HG03060 (cell line): ENCODE data around the gene SYNPR.

Experiments
- ATAC-seq: cut with Tn5 transposase; IDR thresholded peaks from one replicate; pipeline ENCODE4 v1.9.1; 2021; ENCODE audit warnings: low read depth, moderate number of reproducible peaks; ENCODE audit not compliant: unreplicated experiment

SYNPR gene

DNA sequence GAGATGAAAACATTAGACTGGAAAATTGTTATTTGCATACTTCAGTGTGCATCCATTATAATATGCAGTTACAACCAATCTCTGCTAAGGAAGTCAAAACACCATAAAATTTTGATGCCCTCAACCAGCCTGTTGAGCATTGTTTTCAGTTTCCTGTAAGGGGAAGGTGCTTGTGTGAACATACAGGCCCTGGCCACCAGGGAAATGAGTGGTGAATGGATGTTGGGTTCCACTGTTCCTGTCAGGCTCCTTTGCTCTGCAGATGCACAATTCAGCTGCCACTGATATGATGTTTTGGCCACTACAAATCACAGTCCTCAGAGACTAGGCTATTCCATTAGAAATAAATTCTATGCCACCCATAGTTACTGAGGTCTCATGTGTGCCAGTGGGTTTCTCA is 184.6 kb downstream of the SYNPR start:
- ATAC-seq, result no peak

DNA sequence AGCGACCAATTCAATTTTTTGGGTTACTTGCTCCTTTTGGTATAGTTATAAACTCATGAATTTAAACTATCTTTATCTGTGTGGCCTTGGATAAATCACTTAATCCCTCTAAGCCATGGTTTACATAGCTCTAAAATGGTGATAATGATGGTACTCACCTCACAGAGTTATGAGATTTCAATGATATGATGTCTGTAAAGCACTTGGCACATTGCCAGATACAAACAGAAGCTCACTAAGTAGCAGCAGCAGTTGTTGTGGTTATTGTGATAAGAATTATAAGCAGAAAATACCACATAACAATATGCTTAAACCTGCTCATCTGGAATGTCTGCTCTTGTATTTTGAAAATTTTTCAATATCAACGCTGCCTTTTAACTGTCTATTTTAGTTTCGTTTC is 189.3 kb downstream of the SYNPR start:
- ATAC-seq, result no peak

DNA sequence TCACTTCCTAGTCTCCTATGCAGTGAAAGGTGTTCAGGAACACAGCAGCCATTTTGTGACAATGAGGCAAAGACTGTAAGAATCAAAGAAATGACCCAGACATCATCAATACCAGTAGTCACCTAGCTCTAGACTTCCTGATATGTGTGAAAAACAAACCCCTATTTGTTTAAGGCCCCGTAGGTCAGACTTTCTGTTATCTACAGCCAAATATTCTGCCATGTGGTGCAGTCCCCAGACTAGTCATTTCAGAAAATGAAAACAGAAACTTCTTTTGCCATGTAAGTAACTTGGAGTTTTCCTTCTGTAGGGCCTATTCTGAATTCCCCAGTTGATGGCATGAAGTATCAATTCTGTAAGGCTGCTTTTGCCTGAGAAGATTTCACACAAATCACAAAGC is 192.6 kb downstream of the SYNPR start:
- no peak for ATAC-seq

DNA sequence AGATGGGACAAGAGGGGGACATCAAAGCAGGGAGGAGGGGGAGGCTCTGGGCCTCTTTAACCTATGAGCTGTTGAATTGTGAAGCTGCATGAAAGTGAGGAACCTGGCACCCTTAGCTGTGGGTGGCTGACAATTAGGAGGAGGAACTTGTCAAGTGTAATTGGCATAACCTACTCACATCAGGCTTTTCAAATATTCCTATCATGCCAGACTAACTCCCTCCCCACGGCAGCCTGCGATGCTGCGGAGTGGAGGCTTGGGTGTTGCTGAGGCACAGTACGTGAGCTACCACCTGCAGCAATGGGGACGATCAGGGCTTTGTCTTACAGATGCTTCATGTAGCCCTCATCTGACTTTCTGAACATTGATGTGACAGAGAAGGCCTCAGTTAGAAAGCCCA is 193.7 kb downstream of the SYNPR start:
- no peak for ATAC-seq

DNA sequence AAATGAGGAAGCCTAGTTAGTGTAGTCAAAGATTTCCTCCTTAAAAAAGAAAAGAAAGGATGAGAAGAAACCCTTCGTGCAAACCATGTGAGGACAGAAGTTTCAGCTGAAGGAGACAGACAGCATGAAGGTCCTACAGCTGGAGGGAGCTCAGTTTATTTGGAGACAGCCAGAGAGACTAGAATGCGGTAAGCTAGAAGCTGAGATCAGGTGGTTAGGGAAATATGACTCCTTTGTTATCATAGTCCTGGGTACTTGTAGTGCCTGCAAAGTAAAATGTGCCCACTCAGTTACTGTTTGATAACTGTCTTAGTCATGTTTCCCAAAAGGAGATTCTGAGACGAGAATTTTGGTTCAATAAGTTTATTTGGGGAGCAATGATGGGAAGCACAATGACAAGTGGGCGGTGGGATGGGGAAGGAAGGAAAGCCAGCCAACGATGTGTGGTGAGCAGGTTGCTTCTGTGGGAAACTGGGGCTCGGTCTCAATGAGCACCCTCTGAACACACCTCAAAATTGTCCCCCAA is 195.6 kb downstream of the SYNPR start:
- ATAC-seq, result no peak

DNA sequence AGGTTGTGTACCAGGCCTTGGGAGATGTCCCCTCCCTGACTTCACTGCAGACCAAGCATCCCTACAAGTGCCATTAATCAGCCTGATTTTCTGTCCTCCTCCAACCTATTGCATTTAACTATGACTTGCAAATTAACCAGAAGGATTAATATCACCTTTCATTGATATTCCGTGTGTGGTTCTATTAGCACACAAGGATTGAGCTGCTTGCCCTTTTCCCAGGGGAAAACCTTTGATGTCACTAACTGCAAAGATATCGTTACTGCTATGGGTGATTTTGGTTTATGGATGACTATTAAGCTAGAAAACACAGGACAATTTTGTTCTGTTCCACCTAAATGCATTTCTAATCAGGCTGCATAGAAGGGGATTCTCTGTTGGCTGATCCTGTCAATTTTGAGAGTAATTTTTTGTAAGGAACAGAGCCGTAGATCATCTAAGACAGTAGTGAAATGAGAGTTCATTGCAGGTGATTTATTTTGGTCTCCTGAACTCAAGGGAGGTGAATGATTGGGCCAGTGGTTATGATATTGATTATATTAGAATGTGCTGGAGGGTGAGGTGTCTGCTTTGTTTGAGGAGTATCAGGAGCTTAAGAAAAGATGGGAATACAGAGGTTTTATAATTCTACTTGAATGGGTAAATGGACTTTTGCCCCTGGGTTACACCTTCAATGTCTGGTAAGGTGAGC is 196.9 kb downstream of the SYNPR start:
- no peak for ATAC-seq

DNA sequence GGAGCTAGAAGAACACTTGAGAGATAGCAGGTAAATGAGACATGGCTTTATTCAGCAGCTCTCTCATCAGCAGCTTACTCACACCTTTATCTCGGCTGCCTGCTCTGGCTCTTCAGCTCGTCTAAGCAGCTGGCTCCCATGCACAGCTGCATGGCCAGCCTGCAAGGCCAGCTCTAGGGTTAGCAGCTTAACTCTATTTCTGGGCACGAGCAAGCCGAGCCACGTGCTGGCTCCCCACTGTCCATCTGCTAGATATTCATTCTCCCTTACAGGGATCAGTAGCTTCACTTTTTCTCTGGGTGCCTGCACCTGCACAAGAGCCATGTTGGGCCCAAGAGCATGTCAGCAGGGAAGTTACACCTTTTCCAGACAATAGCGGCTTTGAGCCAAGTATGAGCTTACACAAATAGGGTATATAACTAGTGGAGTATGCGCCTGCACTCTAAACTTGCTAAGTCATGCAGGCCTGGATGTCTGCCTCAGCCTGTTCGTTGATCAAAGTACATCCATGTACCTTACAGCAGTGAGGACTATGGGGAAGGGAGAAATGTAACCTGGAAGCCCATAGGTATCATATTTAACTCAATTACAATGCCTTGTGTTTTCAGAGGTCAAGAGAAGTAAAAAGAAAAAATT is 199.5 kb downstream of the SYNPR start:
- no peak for ATAC-seq

DNA sequence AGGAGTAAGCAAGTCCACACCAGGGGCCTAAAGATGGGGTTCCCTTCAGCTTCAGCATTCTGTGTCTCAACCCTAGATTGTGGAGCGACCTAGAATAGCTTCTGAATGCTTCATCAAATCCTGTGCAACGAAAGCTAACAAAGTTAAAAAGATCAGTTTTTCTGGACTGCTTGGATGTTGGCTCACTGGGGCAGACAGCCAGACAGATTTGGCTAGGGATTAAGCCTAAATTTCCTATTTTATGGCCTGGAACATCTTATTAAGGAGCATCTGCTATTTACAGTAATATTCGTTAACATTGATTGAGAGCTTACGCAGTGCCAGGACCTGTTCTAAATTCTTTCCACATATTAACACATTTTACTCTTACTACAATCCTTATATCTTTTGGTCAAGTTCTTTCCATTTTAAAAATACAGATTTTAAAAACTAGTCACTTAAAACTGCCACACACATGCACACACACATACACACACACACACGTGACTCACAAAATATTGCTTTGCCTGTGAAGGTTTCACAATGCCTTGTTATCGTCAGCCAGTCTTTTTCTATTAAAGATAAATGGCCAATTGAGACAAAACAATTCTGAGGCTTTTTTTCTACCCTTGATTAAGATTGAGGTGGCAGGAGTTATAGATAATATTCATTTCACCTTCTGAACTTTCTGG is 201.0 kb downstream of the SYNPR start:
- ATAC-seq, result no peak

DNA sequence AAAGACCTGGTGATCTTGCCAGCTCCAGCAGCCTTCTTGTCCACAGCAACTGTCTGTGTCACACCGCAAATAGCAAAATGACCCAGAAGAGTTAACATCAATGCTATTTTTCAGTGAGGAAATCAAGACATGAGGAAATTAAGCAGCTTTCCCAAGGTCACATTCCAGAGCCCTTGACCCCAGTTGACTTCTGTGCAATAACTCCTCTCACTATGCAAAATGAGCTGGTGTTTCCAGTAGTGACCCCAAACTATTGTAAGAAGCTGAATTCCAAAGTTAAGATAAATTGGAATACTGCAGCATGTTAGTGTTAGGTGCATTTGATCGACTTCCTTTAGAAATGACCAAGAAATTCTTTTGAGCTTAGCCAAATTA is 201.5 kb downstream of the SYNPR start:
- no peak for ATAC-seq

DNA sequence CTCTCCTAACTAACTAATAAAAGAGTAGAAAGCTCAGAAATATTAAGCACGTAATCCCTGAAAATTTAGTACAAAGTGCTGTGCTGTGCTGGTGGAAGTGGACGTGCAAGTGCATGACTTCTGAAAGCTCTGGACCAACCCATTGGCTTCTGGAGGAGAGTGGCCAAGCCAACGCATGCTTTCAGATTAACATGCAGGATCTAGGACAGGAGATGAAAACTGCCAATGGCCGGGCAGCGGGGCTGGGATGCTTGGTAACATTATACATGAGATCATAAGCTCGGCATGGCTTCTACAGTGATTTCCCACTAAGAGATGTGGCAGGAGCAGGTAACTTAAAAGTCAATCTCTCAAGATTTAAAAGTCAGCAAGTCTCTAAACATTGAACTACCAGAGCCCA is 203.5 kb downstream of the SYNPR start:
- no peak for ATAC-seq

DNA sequence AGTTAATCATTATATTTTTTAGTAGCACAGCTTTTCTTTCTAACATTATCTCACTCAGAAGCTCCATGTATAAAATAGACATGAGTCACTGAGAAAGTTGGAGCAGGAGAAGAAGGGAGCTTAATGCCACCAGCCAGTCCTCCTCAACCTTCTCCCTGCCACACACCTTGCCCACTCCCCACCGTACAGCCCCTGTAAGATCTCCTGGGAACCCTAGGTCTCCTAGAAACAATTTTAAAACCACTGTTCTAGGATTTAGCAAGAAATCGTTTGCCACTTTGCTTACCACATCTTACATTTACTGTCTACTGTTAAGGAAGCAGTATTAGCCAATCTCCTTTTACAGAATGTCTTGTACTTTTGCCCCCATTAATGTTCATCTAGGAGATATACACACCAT is 204.2 kb downstream of the SYNPR start:
- no peak for ATAC-seq

DNA sequence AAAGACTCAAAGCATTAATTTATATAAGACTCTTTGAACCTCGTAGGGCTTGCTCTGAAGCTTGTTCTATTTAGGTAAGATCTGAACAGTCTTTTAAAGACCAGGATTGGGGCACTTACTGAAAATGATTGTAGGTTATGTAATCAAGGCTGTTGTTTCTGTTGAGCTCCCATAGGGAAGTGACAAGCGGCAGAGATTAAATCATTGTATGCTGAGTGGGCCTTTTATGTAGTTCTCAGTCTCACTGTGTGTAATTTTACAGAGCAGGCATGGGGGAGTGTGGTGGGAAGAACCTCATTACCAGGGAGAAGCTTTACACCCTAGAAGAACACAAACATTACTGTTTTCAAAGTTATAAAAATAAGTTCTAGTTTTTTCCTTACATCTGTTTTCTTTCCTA is 214.4 kb downstream of the SYNPR start:
- ATAC-seq, result no peak

DNA sequence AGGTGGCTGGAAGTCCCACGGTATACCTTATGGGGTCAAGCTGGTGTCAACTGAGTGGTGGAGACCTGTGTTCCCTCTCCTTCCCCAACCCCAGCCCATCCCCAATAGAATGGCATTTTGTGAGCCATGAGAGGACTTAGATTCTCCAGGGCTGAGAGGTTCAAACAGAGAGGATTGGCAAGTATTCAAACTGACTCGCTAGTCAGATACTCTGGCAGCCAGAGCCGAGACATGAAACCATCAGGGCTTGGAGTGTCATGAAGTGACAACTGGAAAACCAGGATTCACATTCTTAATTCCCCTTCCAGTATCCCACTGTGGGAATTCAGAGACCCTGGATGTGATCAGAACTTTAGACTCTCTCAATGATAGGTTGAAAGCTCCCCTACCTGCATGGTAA is 215.0 kb downstream of the SYNPR start:
- no peak for ATAC-seq

DNA sequence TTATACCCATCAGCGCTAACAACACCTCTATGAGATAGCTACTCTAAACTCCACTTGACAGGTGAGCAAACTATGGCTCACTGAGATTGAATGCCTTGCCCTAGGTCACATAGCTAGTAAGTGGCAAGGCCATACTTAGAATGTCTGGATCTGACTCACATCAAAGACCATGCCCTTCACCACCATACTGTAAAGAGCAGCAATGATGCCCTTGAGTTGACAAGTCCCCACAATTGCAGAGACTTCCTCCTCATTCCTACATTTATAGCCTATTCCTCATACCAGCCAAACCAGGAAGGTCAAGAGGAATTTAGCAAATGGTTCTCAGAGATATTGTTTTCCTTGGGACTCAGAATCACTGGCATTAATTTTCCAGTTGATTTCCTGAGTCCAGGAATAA is 216.5 kb downstream of the SYNPR start:
- ATAC-seq, result no peak

DNA sequence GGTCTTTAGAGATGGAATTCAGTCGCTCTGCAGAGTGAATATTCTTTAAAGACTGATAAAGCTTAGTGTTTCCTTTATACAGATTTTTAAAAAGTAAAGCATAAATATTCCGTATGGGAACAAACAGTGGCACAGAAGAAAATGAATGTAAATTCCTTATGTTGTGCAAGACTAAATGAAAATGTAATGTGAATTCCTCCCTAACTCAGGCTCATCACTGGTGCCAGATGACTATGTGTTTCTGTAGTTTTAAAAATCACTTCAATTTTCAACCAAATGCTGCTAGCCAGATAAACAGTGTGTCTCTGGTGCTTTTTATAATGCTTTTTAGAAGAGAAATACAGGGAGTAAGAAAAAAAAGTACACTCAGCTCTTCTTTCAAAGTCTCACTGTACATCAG is 219.5 kb downstream of the SYNPR start:
- no peak for ATAC-seq

DNA sequence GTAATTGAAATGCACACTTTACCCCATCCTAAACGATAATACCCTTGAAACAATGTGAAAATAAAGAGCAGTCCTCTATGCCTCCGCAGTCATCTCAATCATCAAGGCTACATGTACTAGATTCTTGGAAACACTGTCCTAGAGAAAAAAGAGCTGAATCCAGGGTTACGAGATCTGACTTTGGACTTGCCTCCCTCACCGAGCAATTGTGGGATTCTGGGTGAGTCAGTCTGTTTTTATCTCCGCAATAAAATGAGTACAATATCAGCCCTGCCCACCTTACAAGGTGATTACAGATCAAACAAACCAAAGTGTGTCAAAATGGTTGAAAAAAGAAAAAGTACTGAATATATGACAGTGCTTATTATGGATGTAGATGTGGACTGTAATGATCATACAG is 222.1 kb downstream of the SYNPR start:
- ATAC-seq, result no peak

DNA sequence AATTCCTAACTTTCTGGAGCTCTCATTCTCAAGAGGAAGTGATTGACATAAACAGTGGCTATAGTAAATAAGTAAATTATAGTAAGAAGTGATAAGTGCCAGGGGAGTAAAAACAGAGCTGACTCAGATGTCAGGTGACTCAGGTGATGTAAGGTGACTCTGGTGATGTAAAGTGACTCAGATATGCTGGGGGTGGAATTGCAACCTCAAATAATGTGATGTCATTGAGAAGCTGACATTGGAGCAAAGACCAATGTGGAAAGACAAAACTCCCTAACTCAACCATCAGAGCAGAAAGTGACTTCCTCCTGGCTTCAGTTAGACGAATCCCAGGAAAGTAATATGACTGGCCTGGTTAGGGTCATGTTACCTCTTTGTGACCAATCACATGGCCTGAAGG is 230.2 kb downstream of the SYNPR start:
- ATAC-seq, result no peak

DNA sequence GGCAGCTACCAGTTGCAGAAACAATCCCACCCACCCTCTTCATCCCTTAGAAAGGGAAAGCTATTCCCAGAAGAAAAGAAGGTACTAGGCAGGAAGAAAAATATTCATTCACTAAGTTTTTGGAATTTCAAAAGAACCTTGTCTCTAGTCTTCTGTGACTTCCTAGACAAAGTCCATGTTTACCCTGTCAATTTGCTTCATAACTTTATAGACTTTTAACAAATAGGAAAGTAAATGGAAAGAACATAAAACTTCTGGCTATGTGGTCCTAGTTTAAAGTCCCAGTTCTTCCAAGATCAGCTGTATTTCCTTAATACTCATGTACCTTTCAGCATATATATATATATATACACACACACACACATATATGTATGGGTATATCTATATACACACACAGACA is 230.7 kb downstream of the SYNPR start:
- no peak for ATAC-seq

DNA sequence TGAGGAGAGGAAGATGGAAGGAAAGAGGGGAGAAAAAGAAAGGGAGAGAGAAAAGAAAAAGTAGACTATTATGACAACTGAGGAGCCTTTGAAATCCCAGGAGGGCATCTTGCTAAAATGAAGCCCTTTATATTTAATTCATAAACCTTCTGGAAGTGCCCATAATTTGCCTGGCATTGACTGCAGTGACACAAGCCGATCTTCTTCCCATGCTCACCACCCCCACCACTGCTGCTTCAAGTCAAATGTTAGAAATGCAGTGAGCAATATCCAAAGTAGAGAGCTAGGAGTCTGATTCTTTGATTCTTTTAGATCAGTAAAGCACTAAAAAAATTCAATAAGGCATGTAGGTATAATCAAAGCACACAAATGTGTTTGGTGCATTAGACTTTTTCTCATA is 235.7 kb downstream of the SYNPR start:
- ATAC-seq, result no peak

DNA sequence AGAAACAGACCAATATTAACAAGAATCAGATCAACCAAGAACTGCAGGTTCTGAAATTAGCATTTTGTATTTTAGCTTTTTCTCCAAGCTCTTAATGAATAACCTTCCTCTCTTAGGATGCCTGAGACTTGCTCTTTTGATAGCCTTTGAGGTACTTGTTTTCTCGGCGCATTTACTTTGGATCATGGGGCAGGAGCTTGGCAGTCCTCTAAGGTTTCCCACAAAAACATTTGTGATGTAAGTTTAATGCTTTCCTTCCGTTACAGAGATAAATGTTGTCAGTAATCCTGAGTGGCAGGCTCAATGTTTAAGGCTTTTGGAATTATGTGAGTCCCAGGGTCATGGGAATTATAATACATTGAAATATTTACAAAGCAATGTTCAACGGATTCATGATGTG is 236.6 kb downstream of the SYNPR start:
- ATAC-seq, result no peak

DNA sequence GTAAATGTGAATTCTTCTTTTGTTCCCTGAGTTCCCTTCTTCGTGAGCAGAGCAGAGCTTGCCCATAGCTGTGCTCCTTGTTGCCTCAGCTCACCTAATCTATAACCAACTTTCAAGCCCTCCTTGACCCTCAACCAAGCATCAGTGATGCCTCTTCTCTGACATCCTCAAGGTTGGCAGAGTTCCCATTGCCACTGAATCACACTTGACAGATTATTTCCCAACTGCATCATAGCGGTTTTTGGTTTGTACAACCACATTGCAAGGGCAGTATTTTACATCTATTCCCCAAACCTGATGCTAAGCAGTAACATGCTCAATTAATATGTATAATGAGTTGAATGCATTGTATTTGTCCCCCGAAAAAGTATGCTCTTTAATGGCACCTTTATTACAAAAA is 241.3 kb downstream of the SYNPR start:
- no peak for ATAC-seq

DNA sequence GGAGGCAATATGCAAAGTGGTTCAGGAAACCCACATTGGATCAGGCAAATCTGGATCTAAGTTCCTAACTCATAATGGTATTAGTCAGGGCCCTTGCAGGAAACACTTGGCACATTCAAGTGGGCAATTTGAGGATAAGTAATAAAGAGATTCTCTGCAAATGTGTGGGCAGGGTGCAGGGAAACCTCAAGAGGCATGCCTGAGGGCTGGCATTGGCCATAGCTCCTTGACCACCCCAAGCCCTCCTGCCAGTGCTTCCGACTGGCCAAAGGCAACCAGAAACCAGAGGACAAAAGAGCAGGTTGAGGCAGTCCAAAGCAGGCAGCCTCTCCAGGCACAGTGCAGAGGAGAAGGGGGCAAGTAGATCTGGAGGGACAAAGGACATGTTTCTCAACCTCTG is 243.5 kb downstream of the SYNPR start:
- no peak for ATAC-seq
